Aorta (tissue), 5 donors: ENCODE measurements around the gene HPS1. TPM values are rescaled to one million over a fixed set of nuclear protein-coding genes. Genes with fewer than 3 reads are reported as not detected.

Experiments
- ATAC-seq: fragments of 200-7000 bp; cut with Tn5 transposase; one replicate; pipeline ENCODE4 v1.9.1; 2022; ENCODE audit warnings: moderate library complexity; ENCODE audit not compliant: low FRiP score
- DNase-seq, 2 donors: peaks; one replicate each; pipeline ENCODE4 v3.0.0-alpha.2; 2020
- H3K27ac ChIP-seq, 2 donors: one replicate each; pipeline ENCODE4 v1.5.1; 2013; ENCODE audit warnings: low read length in 2 of 2, mild to moderate bottlenecking in 2 of 2, moderate library complexity in 2 of 2, control low read depth in 1 of 2, inconsistent platforms in 1 of 2, low read depth in 1 of 2
- H3K27me3 ChIP-seq, 2 donors: one replicate each; pipeline ENCODE4 v1.6.1; 2013; ENCODE audit warnings: control low read depth in 1 of 2, low read length in 1 of 2, mild to moderate bottlenecking in 1 of 2, moderate library complexity in 1 of 2; ENCODE audit not compliant: insufficient read depth in 2 of 2, control insufficient read depth in 1 of 2
- H3K36me3 ChIP-seq, 2 donors: one replicate each; pipeline ENCODE4 v1.6.1; 2013; ENCODE audit warnings: control low read depth in 1 of 2, low read length in 1 of 2, mild to moderate bottlenecking in 1 of 2; ENCODE audit not compliant: insufficient read depth in 2 of 2, control insufficient read depth in 1 of 2
- H3K4me1 ChIP-seq, 2 donors: one replicate each; pipeline ENCODE4 v1.6.1; 2013; ENCODE audit warnings: low read length in 2 of 2, control low read depth in 1 of 2, mild to moderate bottlenecking in 1 of 2, moderate library complexity in 1 of 2; ENCODE audit not compliant: insufficient read depth in 2 of 2, control insufficient read depth in 1 of 2
- H3K4me3 ChIP-seq, 2 donors: one replicate each; pipeline ENCODE4 v1.5.1; 2013; ENCODE audit warnings: low read length in 2 of 2, control low read depth in 1 of 2, mild to moderate bottlenecking in 1 of 2
- H3K9me3 ChIP-seq: one replicate; pipeline ENCODE4 v1.6.1; 2013; ENCODE audit warnings: mild to moderate bottlenecking, low read length; ENCODE audit not compliant: control insufficient read depth
- WGBS, 2 donors: extraction: QIAGEN DNeasy Blood & Tissue Kit; methylation state at CpG; one replicate each; pipeline ENCODE4 v1.1.7; 2013; 5-methylcytosine and 5-hydroxymethylcytosine counted together
- intact Hi-C, 2 donors: fragments of 100-400 bp; cut with DNase I; formaldehyde crosslinking; loops; one replicate each; pipeline versions ENCODE4 v1.14.2 to v1.15.0; 2022
- polyA plus RNA-seq, 2 donors: library from polyadenylated mRNA; stranded (reverse); fragments of 200-250 nt; gene quantifications; one replicate each; pipeline ENCODE4 v1.2.3, GENCODE V29; 2013
- total RNA-seq, 2 donors: library from RNA; stranded (reverse); fragmentation: NEBNext Ultra II Directional; extraction: Animal tissue kit (Norgen Biotek cat#: 25700); gene quantifications; one replicate each; pipeline ENCODE4 v1.2.1, GENCODE V29; 2021
- donor health status: healthy with polysubstance abuse.
- donor health status: Bipolar disorder and iron deficiency.
- donor health status: DM: no; HTN: no; CAD: no.
- donor health status: DM: no; HTN: no; CAD: no.
- donor health status: DM: yes; HTN: yes; CAD: no.

The HPS1 gene
- total and polyA plus RNA-seq, 4 donors: 40.8 to 75.4 (median 52.4) TPM

DNA sequence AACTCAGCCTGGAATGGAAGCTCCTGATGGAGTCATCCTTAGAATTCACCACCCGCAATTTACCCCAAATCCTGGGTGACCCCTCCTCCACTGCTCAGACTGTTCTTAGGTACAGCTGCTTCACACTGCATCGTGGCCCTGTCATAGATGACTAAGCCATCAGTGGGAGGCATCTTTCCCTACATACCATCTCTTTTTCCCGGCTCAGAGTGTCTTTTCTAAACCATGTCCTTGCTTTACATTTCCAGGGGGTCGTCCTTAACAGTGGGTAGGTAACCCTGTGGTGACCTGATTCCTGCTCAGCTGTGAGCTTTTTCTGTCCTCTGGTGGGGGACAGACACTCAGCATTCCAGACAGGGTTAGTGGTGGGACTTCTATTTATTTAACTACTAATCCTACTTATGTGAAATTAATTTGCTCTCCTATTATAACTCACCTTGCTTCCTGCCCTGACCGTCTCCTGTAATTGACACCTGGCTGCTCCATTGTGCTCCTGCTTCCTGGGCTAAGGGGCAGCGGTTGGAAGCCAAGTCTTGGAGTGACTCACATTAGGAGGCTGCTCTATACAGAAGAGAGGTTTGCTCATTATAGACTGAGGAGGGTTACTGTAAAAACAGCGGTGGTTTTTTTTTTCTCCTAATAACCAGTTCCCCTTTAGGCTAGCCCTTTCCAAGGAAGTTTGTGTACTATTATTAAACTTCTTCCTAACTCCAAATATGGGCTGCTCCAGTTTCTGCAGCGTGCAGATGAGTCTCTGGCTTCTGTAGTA lies 72.3 kb downstream of the HPS1 start:
- peaks cover 0 to 2% of the 10 kb centered on the region in 2 donors for H3K36me3 ChIP-seq
- 50 to 52% methylated on average over 8 of the region's 8 CpGs for WGBS, 2 donors
- H3K9me3 ChIP-seq: peaks cover 4% of the 10 kb centered on the region
- DNase-seq (no peak), ATAC-seq (no peak)
- H3K4me3 ChIP-seq: no peak overlapping the region
- H3K27ac ChIP-seq: no peak overlapping the region
- intact Hi-C loops: no loop called here
- H3K27me3 ChIP-seq: no peaks in the 10 kb centered on the region
- H3K4me1 ChIP-seq: no peaks in the 10 kb centered on the region

DNA sequence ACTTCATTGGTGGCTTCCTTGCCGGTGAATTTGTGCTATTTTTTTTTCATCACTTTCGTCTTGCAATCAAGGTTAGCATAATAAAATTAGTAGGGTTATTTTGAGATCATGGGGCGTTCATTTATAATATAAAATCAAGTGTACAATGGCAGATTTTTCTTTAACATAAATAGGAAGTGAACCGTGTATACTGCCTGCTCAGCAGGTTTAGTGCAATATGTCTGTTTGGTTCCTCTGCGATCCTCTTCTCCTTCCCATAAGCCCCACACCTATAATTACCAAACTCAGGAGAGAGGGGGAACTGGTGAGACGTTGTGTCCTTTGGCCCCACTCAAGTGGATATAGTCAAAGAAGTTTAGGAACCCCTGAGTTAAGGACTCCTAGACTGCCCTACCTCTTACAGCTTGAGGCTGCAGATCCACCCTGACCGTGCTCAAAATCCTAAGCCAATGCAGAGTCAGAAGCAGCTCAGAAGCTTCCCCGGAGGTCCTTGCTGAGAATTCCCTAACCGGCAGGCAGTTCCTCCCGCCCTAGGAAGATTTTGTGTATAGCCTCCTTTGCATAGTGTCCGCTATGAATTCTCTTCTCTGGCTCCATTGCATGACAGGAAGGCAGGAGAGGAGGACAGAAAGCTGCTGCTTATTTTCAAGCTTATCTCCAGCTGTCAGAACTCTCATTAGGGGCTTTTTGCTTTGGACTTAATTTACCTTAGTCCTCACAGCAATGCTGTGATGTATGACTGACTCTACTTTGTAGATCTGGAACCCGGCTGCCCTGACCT lies 73.3 kb downstream of the HPS1 start:
- ATAC-seq: no peak
- DNase-seq: no peak
- 61 to 65% methylated on average over 12 of the region's 12 CpGs for WGBS, 2 donors
- H3K27ac ChIP-seq: no peak overlapping the region
- H3K9me3 ChIP-seq: peaks cover 4% of the 10 kb centered on the region
- H3K36me3 ChIP-seq: peaks cover 0 to 2% of the 10 kb centered on the region in 2 donors
- no peak overlapping the region for H3K4me3 ChIP-seq
- no peaks in the 10 kb centered on the region for H3K27me3 ChIP-seq
- no peaks in the 10 kb centered on the region for H3K4me1 ChIP-seq
- intact Hi-C loops: no loop called here

DNA sequence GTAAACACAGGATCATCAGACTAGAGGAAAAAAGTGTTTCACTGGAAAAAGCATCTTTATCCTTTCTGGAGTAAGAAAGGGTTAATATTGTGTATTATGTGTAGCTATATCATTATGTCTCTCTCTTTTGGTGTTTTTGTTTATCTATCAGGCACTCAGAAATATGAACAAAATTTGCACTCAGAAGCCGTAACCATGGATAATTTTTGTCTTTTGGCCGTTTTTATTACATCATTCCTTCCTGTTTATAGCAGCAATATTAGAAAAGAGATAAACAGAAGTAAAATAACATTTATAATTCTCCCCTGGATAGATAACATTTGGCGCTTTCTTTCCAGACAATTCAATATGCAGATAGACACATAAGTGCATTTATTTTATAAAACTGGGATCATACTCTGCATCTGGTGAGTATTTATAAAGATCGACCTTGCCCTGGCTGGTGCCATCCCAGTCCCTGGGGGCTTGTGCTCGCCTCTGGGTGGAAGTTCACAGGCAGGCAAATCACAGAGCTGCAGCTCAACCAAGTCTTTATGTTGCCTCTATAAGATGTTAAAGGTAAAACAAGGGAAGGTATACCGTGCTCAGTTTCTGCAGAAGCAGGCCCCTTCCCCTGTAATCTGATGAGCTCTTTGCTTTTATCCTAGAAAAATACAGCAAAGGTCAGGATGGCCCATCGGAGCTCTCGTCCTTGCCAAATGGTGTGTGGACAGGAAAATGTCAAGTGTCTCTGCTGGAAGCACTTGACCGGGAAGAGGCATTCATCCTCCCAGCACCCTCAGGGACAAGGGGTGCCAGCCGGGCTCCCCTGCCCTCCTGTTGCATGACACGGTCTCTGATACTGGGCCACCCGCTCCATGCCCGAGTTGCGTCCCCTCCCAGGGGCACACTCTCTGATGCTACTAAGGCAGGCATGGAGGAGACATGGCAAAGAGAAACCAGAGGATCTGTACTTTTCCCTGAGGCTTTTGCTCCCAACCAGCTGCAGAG lies 75.6 kb downstream of the HPS1 start:
- Histone ChIP-seq H3K4me1 (no peaks in the 10 kb centered on the region), H3K27ac (no peak overlapping the region)
- WGBS, 2 donors: 68 to 73% methylated on average over 14 of the region's 14 CpGs

DNA sequence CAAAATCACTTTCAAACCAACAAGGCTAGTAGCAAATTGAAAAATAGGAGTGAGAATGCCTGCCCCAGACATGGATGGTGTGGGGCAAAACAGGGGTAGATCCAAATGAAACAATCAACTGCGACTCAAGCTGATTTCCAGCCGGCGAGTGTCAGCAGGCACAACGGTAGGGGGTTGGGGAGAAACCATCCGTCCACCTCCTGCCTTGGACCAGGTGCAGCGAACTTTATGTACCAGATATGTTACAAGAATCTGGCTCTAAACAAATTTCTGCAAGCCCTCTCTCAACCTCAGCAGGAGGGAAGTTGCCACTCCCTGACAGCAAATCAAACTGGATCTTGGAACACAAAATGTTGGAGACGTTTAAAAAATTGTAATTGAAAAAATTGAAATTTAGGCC lies 76.9 kb downstream of the HPS1 start:
- intact Hi-C loops: no loop called here
- WGBS, 2 donors: 75 to 80% methylated on average over 7 of the region's 7 CpGs
- Histone ChIP-seq H3K4me3 (no peak overlapping the region), H3K9me3 (peaks cover 2% of the 10 kb centered on the region), H3K4me1 (no peaks in the 10 kb centered on the region), H3K27me3 (no peaks in the 10 kb centered on the region), H3K36me3 (no peaks in the 10 kb centered on the region), H3K27ac (no peak overlapping the region)
- no peak for DNase-seq
- ATAC-seq: no peak

More for the DNA sequence above, 75.6 kb downstream of the HPS1 start:
- Histone ChIP-seq H3K9me3 (peaks cover 2% of the 10 kb centered on the region), H3K4me3 (no peak overlapping the region), H3K27me3 (no peaks in the 10 kb centered on the region), H3K36me3 (no peaks in the 10 kb centered on the region)
- intact Hi-C loops: no loop called here
- DNase-seq (no peak), ATAC-seq (no peak)

DNA sequence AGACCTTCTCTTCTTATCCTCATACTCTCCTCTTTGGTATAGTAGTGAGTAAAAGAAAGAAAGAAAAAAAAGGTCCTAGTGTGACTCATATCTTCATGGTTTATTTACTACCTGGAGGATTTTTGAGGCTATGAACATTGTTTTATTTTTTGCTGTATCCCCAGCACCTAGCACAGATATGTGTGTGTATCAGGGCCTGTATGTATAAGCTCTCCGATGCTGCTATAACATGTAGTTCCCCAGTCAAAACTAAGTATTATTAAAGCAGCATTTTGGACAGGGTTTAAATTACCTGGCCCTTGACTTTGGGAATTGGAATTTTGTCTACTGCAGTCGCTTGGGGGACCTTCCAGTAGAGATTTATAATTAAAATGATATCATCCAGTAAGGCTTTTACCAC lies 78.1 kb downstream of the HPS1 start:
- H3K4me1 ChIP-seq: no peaks in the 10 kb centered on the region
- no peak overlapping the region for H3K4me3 ChIP-seq
- H3K36me3 ChIP-seq: no peaks in the 10 kb centered on the region
- no peak for ATAC-seq
- H3K27ac ChIP-seq: no peak overlapping the region
- 96 to 97% methylated on average over 2 of the region's 2 CpGs for WGBS, 2 donors
- H3K9me3 ChIP-seq: peaks cover 2% of the 10 kb centered on the region
- DNase-seq: no peak
- no peaks in the 10 kb centered on the region for H3K27me3 ChIP-seq
- intact Hi-C loops: no loop called here

DNA sequence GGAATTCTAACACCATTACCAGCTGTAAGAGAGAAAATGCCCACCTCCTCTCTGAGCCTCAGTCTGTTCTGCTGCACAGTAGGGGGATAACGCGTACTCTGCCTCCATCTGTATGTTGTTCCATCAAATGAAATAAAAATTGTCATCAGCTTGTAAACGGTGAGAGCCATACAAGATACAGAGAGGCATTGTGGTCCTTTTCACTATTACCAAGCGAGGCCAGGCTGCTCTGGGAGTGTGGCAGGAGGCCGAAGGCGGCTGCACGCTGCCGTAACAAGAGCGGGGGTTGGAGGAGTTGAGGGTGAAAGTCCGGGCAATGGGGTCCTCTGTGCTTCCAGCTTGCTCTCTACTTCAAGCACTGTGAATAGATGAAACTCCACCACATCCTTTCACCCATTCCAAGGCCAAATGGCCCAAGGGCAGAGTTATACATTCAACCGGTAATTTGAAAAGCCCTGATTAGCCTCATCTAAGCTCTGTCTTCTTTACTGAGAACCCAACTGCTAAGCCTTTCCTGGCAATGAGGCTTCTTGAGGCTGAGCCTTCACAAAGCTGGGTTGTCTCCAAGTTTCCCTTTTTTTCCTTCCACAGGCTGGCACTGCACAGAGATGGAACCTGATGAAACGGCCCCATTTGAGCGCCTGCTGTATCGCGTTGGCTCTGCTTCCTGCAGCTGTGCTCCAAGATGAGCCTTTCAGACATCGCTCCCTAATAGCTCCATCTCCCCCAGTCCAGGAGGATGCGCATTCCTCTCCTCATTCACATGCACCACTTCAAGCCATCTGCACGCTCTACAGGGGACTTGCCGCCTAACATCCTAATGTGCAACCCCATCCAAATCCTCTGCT lies 78.9 kb downstream of the HPS1 start:
- H3K4me3 ChIP-seq: no peak overlapping the region
- H3K27ac ChIP-seq: no peak overlapping the region
- DNase-seq (no peak), ATAC-seq (no peak)
- no peaks in the 10 kb centered on the region for H3K4me1 ChIP-seq
- 84 to 86% methylated on average over 19 of the region's 19 CpGs for WGBS, 2 donors
- H3K36me3 ChIP-seq: no peaks in the 10 kb centered on the region
- no peaks in the 10 kb centered on the region for H3K27me3 ChIP-seq
- peaks cover 2% of the 10 kb centered on the region for H3K9me3 ChIP-seq
- intact Hi-C loops: no loop called here
